Ovary (tissue), 9 donors: ENCODE data around the gene LRRC61. TPM values are rescaled to one million over a fixed set of nuclear protein-coding genes. Genes with fewer than 3 reads are reported as not detected.

ENCODE experiments used
- DNase-seq, 5 donors: peaks; one replicate each; pipeline ENCODE4 v3.0.0-alpha.2; 2019 to 2020
- H3K27ac ChIP-seq, 2 donors: fragments of 200-600 bp; one replicate each; pipeline versions ENCODE4 v1.5.1 to v1.8.0; 2019 to 2022
- H3K27me3 ChIP-seq: fragments of 200-600 bp; one replicate; pipeline ENCODE4 v1.8.0; 2022
- H3K36me3 ChIP-seq: fragments of 200-600 bp; sonication (generic); one replicate; pipeline ENCODE4 v1.5.1; 2019
- H3K4me1 ChIP-seq: one replicate; pipeline ENCODE4 v1.8.1; 2013; ENCODE audit warnings: mild to moderate bottlenecking, moderate library complexity; ENCODE audit not compliant: insufficient read depth
- H3K4me3 ChIP-seq: fragments of 200-600 bp; sonication (generic); one replicate; pipeline ENCODE4 v1.5.1; 2017
- H3K9me3 ChIP-seq, 2 donors: fragments of 200-600 bp in 1 of 2; sonication (generic) in 1 of 2; one replicate each; pipeline versions ENCODE4 v1.5.1 to v1.8.1; 2013 to 2019; ENCODE audit warnings: mild to moderate bottlenecking in 1 of 2, moderate library complexity in 1 of 2
- EP300 ChIP-seq: sonication (generic); formaldehyde crosslinking; IDR thresholded peaks from one replicate; pipeline ENCODE4 v1.6.1; 2017; ENCODE audit warnings: antibody characterized with exemption
- POLR2A ChIP-seq: fragments of 450-650 bp; IDR thresholded peaks from one replicate; pipeline ENCODE4 v1.6.1; 2017; ENCODE audit warnings: antibody characterized with exemption, mild to moderate bottlenecking, moderate library complexity
- WGBS, 3 donors: extraction: QIAGEN DNeasy Blood & Tissue Kit in 1 of 3; methylation state at CpG; one replicate each; pipeline versions ENCODE4 v1.1.5 to v1.1.7; 2013 to 2017; 5-methylcytosine and 5-hydroxymethylcytosine counted together
- intact Hi-C, 4 donors: fragments of 100-400 bp; cut with DNase I; formaldehyde crosslinking; loops; one replicate each; pipeline versions ENCODE4 v1.11.0 to v1.15.1; 2022 to 2023
- polyA plus RNA-seq, 2 donors: library from polyadenylated mRNA; stranded (reverse); fragments of 200-250 nt in 1 of 2; fragments of 350-450 nt in 1 of 2; fragmentation: Illumina TruSeq in 1 of 2; extraction: RNeasy Lipid Tissue Mini Kit (QIAGEN cat#74804) in 1 of 2; gene quantifications; one replicate each; pipeline ENCODE4 v1.2.3, GENCODE V29; 2013 to 2014
- total RNA-seq, 7 donors: library from RNA; depleted of rRNA in 2 of 7; stranded (reverse); fragments of >200 nt in 2 of 7; fragmentation: NEBNext Ultra II Directional in 3 of 7; extraction: Animal tissue kit (Norgen Biotek cat#: 25700) in 3 of 7; gene quantifications; one replicate each; pipeline versions ENCODE4 v1.1.0 to v1.2.4, GENCODE V29; 2016 to 2023
- TF ChIP-seq, protein P1 (sequence below), 3 donors: fragments of 450-650 bp in 2 of 3; fragments of 200-600 bp in 1 of 3; IDR thresholded peaks; one replicate each; pipeline versions ENCODE4 v1.5.1 to v1.8.0; 2016 to 2022; ENCODE audit warnings: antibody characterized with exemption in 3 of 3, mild to moderate bottlenecking in 1 of 3
- donor health status: DM: no; HTN: no; CAD: no; lungs with moderate emphysema.
- donor health status: DM: no; HTN: no; CAD: no.
- donor health status: Bipolar disorder and iron deficiency.
- donor health status: DM: yes; HTN: yes; CAD: no.
- donor health status: DM: no; HTN: no; CAD: no.
- donor health status: DM: yes; HTN: yes; CAD: no.

LRRC61 gene
- total and polyA plus RNA-seq, 9 donors, result 3.0 to 34.9 (median 25.2) TPM

DNA sequence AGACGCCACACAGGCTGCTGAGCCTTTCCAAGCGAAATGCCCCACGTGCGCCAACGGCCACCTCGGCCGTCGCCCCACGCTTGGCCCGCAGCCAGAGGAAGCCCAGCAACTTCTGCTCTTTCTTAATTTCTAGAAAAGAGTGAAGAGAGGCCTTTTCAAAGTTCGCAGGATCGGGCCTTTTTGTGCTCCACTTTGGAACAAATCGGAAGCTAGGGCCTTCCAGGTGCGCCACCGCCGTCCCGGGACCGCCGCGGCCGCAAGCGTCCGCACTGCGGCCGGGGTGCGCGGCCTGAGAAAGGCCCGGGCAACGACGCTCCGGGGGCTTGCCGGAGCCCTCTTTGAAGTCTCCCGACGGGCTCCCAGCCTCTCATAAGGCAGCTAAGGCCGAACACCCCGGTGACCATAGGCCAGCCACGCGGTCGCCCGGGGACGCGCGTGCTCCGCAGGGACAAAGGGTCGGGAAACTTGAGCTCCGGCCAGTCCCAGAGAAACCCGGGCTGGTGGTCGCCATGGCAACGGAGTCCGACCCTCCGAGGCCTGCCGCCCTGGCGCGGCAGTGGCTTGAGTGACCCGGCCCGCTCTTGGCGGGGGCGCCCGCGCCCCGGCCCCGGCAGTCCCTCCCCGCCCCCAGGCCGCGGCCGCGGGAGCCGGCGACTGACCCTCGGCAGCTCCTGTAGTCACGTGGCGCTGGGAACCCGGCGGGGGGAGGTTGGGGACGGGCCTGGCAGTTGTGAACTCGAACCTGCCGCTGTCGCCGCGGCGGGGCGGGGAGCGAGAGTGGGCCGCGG lies 45.1 kb downstream of the LRRC61 start, which contains the start of gene REPIN1:
REPIN1 (plus strand) TSS at position 727 of the 788 bp plus-strand sequence. CDS start 890 bp downstream, outside the sequence.
- peak; percentile 90 to 94 (median 93) for DNase-seq
- H3K27me3 ChIP-seq, result no peaks in the 10 kb centered on the region
- peaks cover 6% of the 10 kb centered on the region for H3K4me1 ChIP-seq
- H3K9me3 ChIP-seq, result no peaks in the 10 kb centered on the region
- intact Hi-C loops, result loop anchor here in 1 of 4 donors (5.0 kb wide), 1 partner anchor 496 kb away; the partner anchor contains the start of gene ATP6V0E2
- H3K4me3 ChIP-seq, result peak within 1 kb of the TSS; percentile 88
- TF ChIP-seq, protein P1, sequence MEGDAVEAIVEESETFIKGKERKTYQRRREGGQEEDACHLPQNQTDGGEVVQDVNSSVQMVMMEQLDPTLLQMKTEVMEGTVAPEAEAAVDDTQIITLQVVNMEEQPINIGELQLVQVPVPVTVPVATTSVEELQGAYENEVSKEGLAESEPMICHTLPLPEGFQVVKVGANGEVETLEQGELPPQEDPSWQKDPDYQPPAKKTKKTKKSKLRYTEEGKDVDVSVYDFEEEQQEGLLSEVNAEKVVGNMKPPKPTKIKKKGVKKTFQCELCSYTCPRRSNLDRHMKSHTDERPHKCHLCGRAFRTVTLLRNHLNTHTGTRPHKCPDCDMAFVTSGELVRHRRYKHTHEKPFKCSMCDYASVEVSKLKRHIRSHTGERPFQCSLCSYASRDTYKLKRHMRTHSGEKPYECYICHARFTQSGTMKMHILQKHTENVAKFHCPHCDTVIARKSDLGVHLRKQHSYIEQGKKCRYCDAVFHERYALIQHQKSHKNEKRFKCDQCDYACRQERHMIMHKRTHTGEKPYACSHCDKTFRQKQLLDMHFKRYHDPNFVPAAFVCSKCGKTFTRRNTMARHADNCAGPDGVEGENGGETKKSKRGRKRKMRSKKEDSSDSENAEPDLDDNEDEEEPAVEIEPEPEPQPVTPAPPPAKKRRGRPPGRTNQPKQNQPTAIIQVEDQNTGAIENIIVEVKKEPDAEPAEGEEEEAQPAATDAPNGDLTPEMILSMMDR (IDR thresholded peaks at IDR 0.05), result peak in 1 of 3 donors; percentile 4
- no peak for TF ChIP-seq EP300
- TF ChIP-seq POLR2A, result peak; percentile 78
- WGBS, 3 donors, result 1 to 2% (median 1%) methylated on average over 43 to 85 of the region's 85 CpGs
- peak within 1 kb of the TSS; percentile 85 to 95 for H3K27ac ChIP-seq
- H3K36me3 ChIP-seq, result no peaks in the 10 kb centered on the region

DNA sequence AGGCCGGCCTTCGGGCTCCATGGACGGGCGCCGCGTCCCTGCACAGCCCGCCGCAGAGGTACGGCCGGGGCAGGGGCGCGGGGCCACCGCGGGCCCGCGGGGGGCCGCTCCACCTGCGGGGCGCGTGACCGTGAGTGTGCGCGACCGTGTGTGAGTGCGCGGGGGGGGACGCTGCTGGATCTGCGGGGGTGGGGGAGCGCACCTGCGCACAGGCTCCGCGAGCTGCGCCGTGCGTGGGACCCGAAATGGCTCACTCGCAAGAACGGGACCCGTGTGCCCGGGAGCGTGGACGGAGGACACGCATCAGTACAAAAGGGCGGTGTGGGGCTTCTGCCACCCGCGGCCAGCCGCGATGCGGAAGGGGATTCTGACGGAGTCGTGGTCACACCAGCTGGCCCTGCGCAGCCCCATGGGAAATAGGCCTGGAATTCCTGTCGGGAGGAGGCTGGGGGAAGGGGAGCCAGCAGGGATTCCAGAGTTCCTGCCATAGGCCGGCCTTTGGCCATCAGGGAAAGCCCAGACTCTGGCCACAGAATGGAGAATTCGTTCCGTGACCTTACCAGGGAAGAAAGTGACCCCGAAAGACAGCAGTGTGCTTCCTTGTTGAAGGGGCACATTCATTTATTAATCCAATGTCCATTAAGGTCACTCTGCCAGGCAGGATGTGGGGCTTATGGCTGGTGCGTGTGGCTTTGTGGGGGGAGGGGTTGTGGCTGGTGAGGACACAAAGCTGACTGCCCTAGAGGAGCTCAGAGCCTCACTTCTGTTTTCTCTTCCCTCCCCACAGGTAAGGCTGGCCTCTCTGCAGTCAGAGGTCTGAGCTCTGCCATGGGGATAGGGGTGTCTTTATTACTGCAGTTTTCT lies 46.0 kb downstream of the LRRC61 start:
- peak overlapping the region; percentile 85 to 95 for H3K27ac ChIP-seq
- H3K27me3 ChIP-seq, result no peaks in the 10 kb centered on the region
- peak; percentile 52 to 72 (median 68) for DNase-seq
- H3K36me3 ChIP-seq, result no peaks in the 10 kb centered on the region
- peak overlapping the region; percentile 88 for H3K4me3 ChIP-seq
- H3K9me3 ChIP-seq, result no peaks in the 10 kb centered on the region
- peaks cover 6% of the 10 kb centered on the region for H3K4me1 ChIP-seq
- intact Hi-C loops, result loop anchor here in 1 of 4 donors (5.0 kb wide), 1 partner anchor 497 kb away; the partner anchor contains the start of gene ATP6V0E2
- TF ChIP-seq, protein P1 (IDR thresholded peaks at IDR 0.05), result no peak
- TF ChIP-seq POLR2A, result no peak
- no peak for TF ChIP-seq EP300
- WGBS, 3 donors, result 0 to 2% (median 1%) methylated on average over 8 to 58 of the region's 58 CpGs

DNA sequence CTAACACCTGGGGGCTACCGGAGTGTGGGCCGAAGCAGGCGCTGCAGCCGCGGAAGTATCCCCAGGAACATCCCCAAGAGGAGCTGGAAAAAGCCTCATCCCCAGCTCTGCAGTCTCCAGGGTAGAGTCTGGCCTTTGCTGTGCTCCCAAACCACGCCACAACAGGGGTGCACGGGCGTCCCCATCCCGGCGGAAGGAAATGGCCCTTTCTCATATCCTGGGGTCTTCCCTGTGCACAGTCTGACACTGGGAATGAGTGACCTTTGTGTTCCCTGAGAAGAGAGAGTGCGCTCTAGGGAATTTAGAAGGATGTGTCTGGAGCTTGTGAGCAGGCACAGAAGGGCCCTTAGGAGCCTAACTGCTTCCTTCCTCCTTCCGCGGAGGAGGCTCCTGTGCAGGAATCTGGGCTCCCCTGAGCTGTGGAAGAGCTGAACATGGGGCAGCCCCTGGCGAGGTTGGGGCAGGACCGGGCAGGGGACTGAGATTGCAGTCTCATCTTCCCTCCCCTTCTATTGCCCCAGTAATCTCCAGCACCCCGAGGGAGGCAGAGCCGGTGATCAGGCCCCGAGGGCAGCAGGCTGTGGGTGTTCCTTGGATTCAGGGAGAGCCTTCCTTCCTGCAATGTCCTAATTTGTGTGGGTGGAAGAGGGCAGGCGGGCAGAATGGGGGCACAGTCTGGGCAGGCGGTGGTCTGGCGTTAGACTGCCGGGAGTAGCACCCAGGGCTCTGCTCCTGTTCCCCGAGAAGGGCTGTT lies 46.8 kb downstream of the LRRC61 start:
- 19 to 32% (median 24%) methylated on average over 23 of the region's 23 CpGs for WGBS, 3 donors
- intact Hi-C loops, result loop anchor here in 1 of 4 donors (5.0 kb wide), 1 partner anchor 498 kb away; the partner anchor contains the start of gene ATP6V0E2
- TF ChIP-seq POLR2A, result no peak
- no peak for TF ChIP-seq EP300
- TF ChIP-seq, protein P1 (IDR thresholded peaks at IDR 0.05), result no peak
- DNase-seq, result no peak
- no peaks in the 10 kb centered on the region for H3K27me3 ChIP-seq
- H3K9me3 ChIP-seq, result no peaks in the 10 kb centered on the region
- H3K27ac ChIP-seq, result peak overlapping the region; percentile 85 to 95
- H3K36me3 ChIP-seq, result no peaks in the 10 kb centered on the region
- H3K4me1 ChIP-seq, result peaks cover 6% of the 10 kb centered on the region
- H3K4me3 ChIP-seq, result peak overlapping the region; percentile 88
